Mesenchymal stem cell (in vitro differentiated cells and primary cell): ENCODE results near the gene ALDH18A1.

Source experiments
- DNase-seq: peaks from one replicate; pipeline ENCODE4 v3.0.0-alpha.2; 2013
- H2AFZ ChIP-seq: one replicate; pipeline ENCODE4 v1.6.1; 2013; ENCODE audit warnings: low read depth, mild to moderate bottlenecking, control low read depth, inconsistent platforms, low read length, moderate library complexity
- H2AK5ac ChIP-seq: 2 replicates; pipeline ENCODE4 v1.6.1; 2013; ENCODE audit warnings: low read length, moderate library complexity, mild to moderate bottlenecking, inconsistent platforms; ENCODE audit not compliant: severe bottlenecking
- H2BK120ac ChIP-seq: one replicate; pipeline ENCODE4 v1.6.1; 2013; ENCODE audit warnings: low read depth, mild to moderate bottlenecking, inconsistent platforms, low read length, moderate library complexity
- H2BK12ac ChIP-seq, 2 experiments: one replicate each; pipeline ENCODE4 v1.6.1; 2013; ENCODE audit warnings: inconsistent platforms in 2 of 2, low read length in 2 of 2, mild to moderate bottlenecking in 2 of 2, moderate library complexity in 2 of 2, control low read depth in 1 of 2
- H2BK15ac ChIP-seq: one replicate; pipeline ENCODE4 v1.6.1; 2013; ENCODE audit warnings: mild to moderate bottlenecking, low read depth, inconsistent platforms; ENCODE audit not compliant: poor library complexity, severe bottlenecking
- H2BK5ac ChIP-seq: 2 replicates; pipeline ENCODE4 v1.6.1; 2013; ENCODE audit warnings: low read depth, mild to moderate bottlenecking, low read length, control low read depth, inconsistent platforms; ENCODE audit not compliant: poor library complexity, severe bottlenecking
- H3K14ac ChIP-seq, 2 experiments: one replicate each; pipeline ENCODE4 v1.6.1; 2013; ENCODE audit warnings: inconsistent platforms in 2 of 2, low read length in 2 of 2, control low read depth in 1 of 2, mild to moderate bottlenecking in 1 of 2, moderate library complexity in 1 of 2
- H3K18ac ChIP-seq, 2 experiments: one replicate each; pipeline ENCODE4 v1.6.1; 2013; ENCODE audit warnings: inconsistent platforms in 2 of 2, low read length in 2 of 2, control low read depth in 1 of 2, low read depth in 1 of 2, mild to moderate bottlenecking in 1 of 2
- H3K23ac ChIP-seq, 2 experiments: one replicate each; pipeline ENCODE4 v1.6.1; 2013; ENCODE audit warnings: inconsistent platforms in 2 of 2, low read length in 2 of 2, mild to moderate bottlenecking in 2 of 2, moderate library complexity in 2 of 2, control low read depth in 1 of 2
- H3K27ac ChIP-seq: 2 replicates; pipeline ENCODE4 v1.5.1; 2013; ENCODE audit warnings: mild to moderate bottlenecking, moderate library complexity, low read length, control low read depth, inconsistent platforms; ENCODE audit not compliant: poor library complexity, severe bottlenecking
- H3K27me3 ChIP-seq, 2 experiments: 2 replicates each; pipeline versions ENCODE4 v1.6.1 to v1.7.0; 2013; ENCODE audit warnings: low read length in 2 of 2, mild to moderate bottlenecking in 2 of 2, moderate library complexity in 2 of 2, control low read depth in 1 of 2, inconsistent platforms in 1 of 2; ENCODE audit not compliant: control insufficient read depth in 1 of 2, insufficient read depth in 1 of 2
- H3K36me3 ChIP-seq, 2 experiments: 2 replicates each; pipeline versions ENCODE4 v1.6.1 to v1.7.0; 2013; ENCODE audit warnings: low read length in 2 of 2, control low read depth in 1 of 2, inconsistent platforms in 1 of 2, low read depth in 1 of 2, mild to moderate bottlenecking in 1 of 2; ENCODE audit not compliant: insufficient read depth in 2 of 2, control insufficient read depth in 1 of 2
- H3K4ac ChIP-seq, 2 experiments: one replicate each; pipeline ENCODE4 v1.6.1; 2013; ENCODE audit warnings: inconsistent platforms in 2 of 2, low read length in 2 of 2, mild to moderate bottlenecking in 2 of 2, moderate library complexity in 2 of 2, control low read depth in 1 of 2, low read depth in 1 of 2
- H3K4me1 ChIP-seq: 2 replicates; pipeline ENCODE4 v1.6.1; 2013; ENCODE audit warnings: low read depth, low read length, control low read depth; ENCODE audit not compliant: control insufficient read depth, insufficient read depth
- H3K4me2 ChIP-seq: 2 replicates; pipeline ENCODE4 v1.6.1; 2013; ENCODE audit warnings: low read length, mild to moderate bottlenecking, inconsistent platforms; ENCODE audit not compliant: poor library complexity, severe bottlenecking
- H3K4me3 ChIP-seq, 2 experiments: 2 replicates each; pipeline versions ENCODE4 v1.5.1 to v1.7.0; 2013; ENCODE audit warnings: low read length in 2 of 2, mild to moderate bottlenecking in 2 of 2, control low read depth in 1 of 2, low read depth in 1 of 2; ENCODE audit not compliant: insufficient read depth in 1 of 2
- H3K79me1 ChIP-seq: replicated peaks from 2 replicates; pipeline ENCODE4 v1.6.1; 2013; ENCODE audit warnings: mild to moderate bottlenecking, control low read depth, low read length, inconsistent platforms; ENCODE audit not compliant: poor library complexity, severe bottlenecking
- H3K9ac ChIP-seq: 2 replicates; pipeline ENCODE4 v1.7.0; 2013; ENCODE audit warnings: mild to moderate bottlenecking, low read length, moderate library complexity
- H3K9me3 ChIP-seq: 2 replicates; pipeline ENCODE4 v1.7.0; 2013; ENCODE audit warnings: mild to moderate bottlenecking, low read length; ENCODE audit not compliant: control insufficient read depth
- H4K8ac ChIP-seq: one replicate; pipeline ENCODE4 v1.6.1; 2013; ENCODE audit warnings: inconsistent platforms, mild to moderate bottlenecking, low read length, moderate library complexity
- H4K91ac ChIP-seq: one replicate; pipeline ENCODE4 v1.6.1; 2013; ENCODE audit warnings: mild to moderate bottlenecking, low read length, inconsistent platforms
- WGBS: methylation state at CpG from one replicate; pipeline ENCODE4 v1.1.7; 2013; ENCODE audit warnings: mixed read lengths; 5-methylcytosine and 5-hydroxymethylcytosine counted together

Gene ALDH18A1

DNA sequence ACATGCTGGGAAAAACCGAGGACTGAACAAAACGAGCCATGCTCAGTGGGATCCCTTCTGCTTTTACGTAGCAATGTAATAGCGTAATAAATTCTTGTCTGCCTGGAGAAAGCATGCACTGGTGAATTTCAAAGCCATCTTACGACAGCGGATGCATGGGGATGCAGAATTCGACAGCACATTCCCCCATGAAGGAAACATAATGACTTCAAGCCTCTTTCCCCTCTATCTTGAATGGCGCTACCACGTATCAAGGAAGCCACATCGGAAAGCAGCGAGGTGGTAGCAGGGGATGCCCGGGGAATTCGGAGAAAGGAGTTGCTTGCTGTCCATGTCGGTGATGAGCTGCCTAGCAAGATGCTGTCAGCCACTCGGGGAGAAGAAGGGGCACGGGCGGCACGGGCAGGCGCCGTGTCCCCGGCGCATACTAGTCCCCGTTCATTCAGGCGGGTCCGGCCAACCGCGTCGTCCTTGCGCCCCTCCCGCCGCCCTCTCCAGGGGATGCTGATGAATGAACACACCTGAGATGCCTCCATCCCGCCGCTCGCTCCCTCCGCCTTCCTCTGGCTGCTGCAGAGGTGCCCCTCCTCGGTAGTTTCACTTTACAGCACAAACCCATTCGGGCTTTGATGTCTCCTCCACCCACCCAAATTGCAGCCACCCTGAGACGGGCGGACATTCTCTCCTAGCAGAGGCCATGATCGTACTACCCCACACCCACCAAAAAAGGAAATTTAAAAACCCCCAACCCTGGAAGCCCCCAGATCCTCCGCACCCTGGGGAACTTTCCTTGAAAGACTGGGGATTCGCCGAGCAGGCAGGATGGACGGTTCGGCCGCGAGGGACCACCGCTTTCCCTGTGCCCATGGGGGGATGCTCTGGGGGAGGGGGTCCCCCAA, 96.0 kb downstream of the ALDH18A1 start:
- Histone ChIP-seq H2AFZ (peak overlapping the region; percentile 54), H4K91ac (no peak overlapping the region), H3K4me3 (peak overlapping the region; percentile 80 to 94), H3K18ac (no peak overlapping the region), H3K79me1 (peaks cover 6% of the 10 kb centered on the region), H2BK5ac (no peak overlapping the region), H3K4me1 (peaks cover 4% of the 10 kb centered on the region), H2BK15ac (no peak overlapping the region), H3K27me3 (peaks cover 13 to 29% of the 10 kb centered on the region in 2 experiments), H2AK5ac (no peak overlapping the region), H3K14ac (peak overlapping the region in 1 of 2 experiments; percentile 58), H3K4ac (no peak overlapping the region), H3K9me3 (no peaks in the 10 kb centered on the region), H2BK120ac (no peak overlapping the region), H4K8ac (peak overlapping the region; percentile 36), H3K36me3 (no peaks in the 10 kb centered on the region), H3K4me2 (peak overlapping the region; percentile 100), H3K9ac (peak overlapping the region; percentile 88), H3K23ac (peak overlapping the region in 1 of 2 experiments; percentile 88), H2BK12ac (no peak overlapping the region), H3K27ac (no peak overlapping the region)
- DNase-seq = peak; percentile 50
- under 1% methylated on average over 46 of the region's 48 CpGs for WGBS

DNA sequence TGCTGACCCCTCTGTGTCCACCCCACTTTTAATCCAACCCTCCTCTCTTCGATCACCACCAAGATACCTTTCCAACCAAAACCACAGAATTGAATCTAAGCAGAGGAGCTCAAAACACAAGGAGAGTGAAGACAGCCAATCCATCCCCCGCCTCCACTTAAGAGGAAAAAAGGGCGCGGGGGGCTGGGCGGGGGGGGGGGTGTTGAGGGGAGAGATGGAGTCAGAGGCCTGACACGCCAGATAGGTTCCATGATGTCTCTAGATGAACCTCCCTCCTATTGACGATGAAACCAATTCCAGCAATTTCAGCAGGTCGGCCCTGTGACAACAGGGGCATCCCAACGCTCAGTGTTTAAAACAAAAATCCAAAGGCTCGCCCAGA, 96.6 kb downstream of the ALDH18A1 start:
- WGBS = 2% methylated on average over 4 of the region's 10 CpGs
- no peak overlapping the region for H2BK12ac ChIP-seq
- H3K9ac ChIP-seq = peak overlapping the region; percentile 88
- no peaks in the 10 kb centered on the region for H3K9me3 ChIP-seq
- H4K91ac ChIP-seq = no peak overlapping the region
- peaks cover 9% of the 10 kb centered on the region for H3K79me1 ChIP-seq
- no peak overlapping the region for H2BK120ac ChIP-seq
- no peak overlapping the region for H3K27ac ChIP-seq
- peak overlapping the region in 1 of 2 experiments; percentile 94 for H3K4me3 ChIP-seq
- no peak overlapping the region for H4K8ac ChIP-seq
- H3K14ac ChIP-seq = no peak overlapping the region
- no peak overlapping the region for H3K4ac ChIP-seq
- H3K27me3 ChIP-seq = peaks cover 13 to 29% of the 10 kb centered on the region in 2 experiments
- peaks cover 4% of the 10 kb centered on the region for H3K4me1 ChIP-seq
- H2AK5ac ChIP-seq = no peak overlapping the region
- no peak overlapping the region for H3K23ac ChIP-seq
- H2BK15ac ChIP-seq = no peak overlapping the region
- H3K18ac ChIP-seq = no peak overlapping the region
- H3K36me3 ChIP-seq = no peaks in the 10 kb centered on the region
- no peak overlapping the region for H2AFZ ChIP-seq
- DNase-seq = no peak
- H3K4me2 ChIP-seq = peak overlapping the region; percentile 100
- H2BK5ac ChIP-seq = no peak overlapping the region

DNA sequence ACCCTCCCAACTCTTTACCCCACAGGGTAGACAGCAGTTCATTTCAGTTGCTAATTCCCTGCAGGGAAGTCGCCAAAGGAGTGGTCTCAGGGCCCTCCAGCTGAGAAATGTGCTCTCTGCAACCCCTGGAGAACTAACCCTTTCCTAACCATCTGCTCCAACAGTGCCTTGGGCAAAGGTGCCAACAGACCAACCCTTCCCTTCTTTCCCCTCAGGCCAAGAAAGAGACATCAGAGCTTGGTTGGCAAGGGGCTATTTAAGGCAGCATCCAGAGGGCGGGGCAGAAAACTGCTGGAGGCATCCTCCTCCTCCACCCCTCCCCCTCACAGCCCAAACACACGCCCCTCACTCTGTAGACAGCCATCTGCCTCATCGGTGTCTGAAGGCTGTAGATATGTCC, 97.0 kb downstream of the ALDH18A1 start:
- Histone ChIP-seq H3K27ac (no peak overlapping the region), H2BK12ac (no peak overlapping the region), H2BK15ac (no peak overlapping the region), H3K9ac (no peak overlapping the region), H3K9me3 (no peaks in the 10 kb centered on the region), H3K4me3 (no peak overlapping the region), H4K91ac (no peak overlapping the region), H2AFZ (no peak overlapping the region), H2BK5ac (no peak overlapping the region), H3K79me1 (peaks cover 9% of the 10 kb centered on the region), H2AK5ac (no peak overlapping the region), H3K4me2 (no peak overlapping the region), H3K4me1 (peaks cover 4% of the 10 kb centered on the region), H3K18ac (no peak overlapping the region), H3K4ac (no peak overlapping the region), H3K14ac (no peak overlapping the region), H4K8ac (no peak overlapping the region), H3K36me3 (no peaks in the 10 kb centered on the region), H3K23ac (no peak overlapping the region), H3K27me3 (peaks cover 13 to 29% of the 10 kb centered on the region in 2 experiments), H2BK120ac (no peak overlapping the region)
- 7% methylated on average over 4 of the region's 4 CpGs for WGBS
- no peak for DNase-seq

DNA sequence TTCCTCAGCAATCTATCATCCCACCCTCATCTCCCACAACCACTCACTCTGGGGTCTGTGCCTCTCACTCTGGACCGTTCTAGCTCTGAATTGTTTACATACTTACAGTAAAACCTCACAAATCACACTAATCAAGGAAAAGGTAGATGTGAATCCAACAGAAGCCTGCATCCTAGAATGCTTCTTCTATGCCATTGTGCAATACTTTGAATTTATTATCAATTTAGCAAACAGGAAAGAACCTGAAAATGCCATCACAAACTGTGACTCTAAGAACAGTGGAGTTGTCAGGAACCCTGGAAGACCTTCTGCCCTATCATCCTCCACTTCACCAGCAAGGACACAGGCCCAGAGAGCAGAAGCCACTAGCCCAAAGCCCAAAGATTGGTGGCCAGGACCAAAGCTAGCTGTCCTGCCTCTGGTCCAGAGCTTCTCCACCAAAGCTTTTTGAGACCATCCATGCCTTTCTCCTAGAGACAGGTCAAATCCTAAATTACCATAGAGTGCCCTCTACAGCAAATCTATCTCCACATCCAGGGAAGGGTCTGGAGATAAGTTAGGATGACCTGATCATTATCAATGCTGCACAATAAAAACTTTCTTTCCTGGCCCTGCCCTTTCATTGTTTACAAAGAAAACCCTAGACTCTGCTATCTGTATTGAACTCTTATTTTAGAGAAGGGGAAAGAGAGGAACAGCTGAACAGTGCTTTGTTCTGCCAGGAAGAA, 97.8 kb downstream of the ALDH18A1 start:
- H3K9ac ChIP-seq = no peak overlapping the region
- H3K4ac ChIP-seq = no peak overlapping the region
- no peak overlapping the region for H3K18ac ChIP-seq
- no peak overlapping the region for H3K4me2 ChIP-seq
- no peak overlapping the region for H2BK15ac ChIP-seq
- H3K36me3 ChIP-seq = no peaks in the 10 kb centered on the region
- no peak overlapping the region for H2BK5ac ChIP-seq
- peaks cover 13 to 29% of the 10 kb centered on the region in 2 experiments for H3K27me3 ChIP-seq
- H3K79me1 ChIP-seq = peaks cover 9% of the 10 kb centered on the region
- H2AK5ac ChIP-seq = no peak overlapping the region
- no peak overlapping the region for H3K14ac ChIP-seq
- no peak overlapping the region for H3K4me3 ChIP-seq
- 42% methylated on average over 1 of the region's 1 CpG for WGBS
- H2BK120ac ChIP-seq = no peak overlapping the region
- H3K4me1 ChIP-seq = peaks cover 4% of the 10 kb centered on the region
- no peak overlapping the region for H4K91ac ChIP-seq
- H2BK12ac ChIP-seq = no peak overlapping the region
- H3K27ac ChIP-seq = no peak overlapping the region
- no peak overlapping the region for H2AFZ ChIP-seq
- no peak for DNase-seq
- H3K23ac ChIP-seq = no peak overlapping the region
- no peak overlapping the region for H4K8ac ChIP-seq
- H3K9me3 ChIP-seq = no peaks in the 10 kb centered on the region
